Measurements from ENCODE around the gene PIEZO1. TPM values are rescaled to one million over a fixed set of nuclear protein-coding genes. Genes with fewer than 3 reads are reported as not detected.

Gene PIEZO1
- total RNA-seq, 1 donor from 2014 or later, result 17.8 TPM

- H3K27ac Mint-ChIP-seq (ENCODE audit: unreplicated experiment), result no peak overlapping the region
- H3K27me3 Mint-ChIP-seq (ENCODE audit: low read depth), result no peaks in the 10 kb centered on the region
- no peaks in the 10 kb centered on the region for H3K4me1 Mint-ChIP-seq
- H3K4me3 Mint-ChIP-seq, result no peak overlapping the region
- DNase-seq (ENCODE audit: low read depth, low spot score), result no peak
- H3K36me3 Mint-ChIP-seq (ENCODE audit: low read depth), result no peaks in the 10 kb centered on the region
- no peak for TF ChIP-seq CTCF (conservative IDR thresholded peaks at IDR 0.05)
- no peaks in the 10 kb centered on the region for H3K9me3 Mint-ChIP-seq
Measured at GRCh38 chr16:88830783-88831182, 45.8 kb upstream of the PIEZO1 start.

- DNase-seq (ENCODE audit: low read depth, low spot score), result no peak
- Mint-ChIP-seq H3K27me3 (ENCODE audit: low read depth) (no peaks in the 10 kb centered on the region), H3K4me1 (no peaks in the 10 kb centered on the region), H3K36me3 (ENCODE audit: low read depth) (no peaks in the 10 kb centered on the region), H3K4me3 (no peak overlapping the region), H3K9me3 (no peaks in the 10 kb centered on the region), H3K27ac (ENCODE audit: unreplicated experiment) (no peak overlapping the region)
- TF ChIP-seq CTCF (conservative IDR thresholded peaks at IDR 0.05), result no peak
Measured at GRCh38 chr16:88830258-88830657, 45.2 kb upstream of the PIEZO1 start.

GRCh38 chr16:88828711-88829110 lies 43.7 kb upstream of the PIEZO1 start:
- no peaks in the 10 kb centered on the region for H3K27me3 Mint-ChIP-seq (ENCODE audit: low read depth)
- TF ChIP-seq CTCF (conservative IDR thresholded peaks at IDR 0.05), result no peak
- no peak overlapping the region for H3K4me3 Mint-ChIP-seq
- H3K27ac Mint-ChIP-seq (ENCODE audit: unreplicated experiment), result no peak overlapping the region
- H3K9me3 Mint-ChIP-seq, result no peaks in the 10 kb centered on the region
- H3K36me3 Mint-ChIP-seq (ENCODE audit: low read depth), result no peaks in the 10 kb centered on the region
- DNase-seq (ENCODE audit: low read depth, low spot score), result no peak
- H3K4me1 Mint-ChIP-seq, result no peaks in the 10 kb centered on the region

GRCh38 chr16:88827727-88828126 lies 42.7 kb upstream of the PIEZO1 start:
- Mint-ChIP-seq H3K36me3 (ENCODE audit: low read depth) (no peaks in the 10 kb centered on the region), H3K27me3 (ENCODE audit: low read depth) (no peaks in the 10 kb centered on the region), H3K9me3 (no peaks in the 10 kb centered on the region), H3K27ac (ENCODE audit: unreplicated experiment) (no peak overlapping the region), H3K4me1 (no peaks in the 10 kb centered on the region), H3K4me3 (no peak overlapping the region)
- TF ChIP-seq CTCF (conservative IDR thresholded peaks at IDR 0.05), result no peak
- no peak for DNase-seq (ENCODE audit: low read depth, low spot score)

- H3K27ac Mint-ChIP-seq (ENCODE audit: unreplicated experiment), result no peak overlapping the region
- no peak overlapping the region for H3K4me3 Mint-ChIP-seq
- no peaks in the 10 kb centered on the region for H3K36me3 Mint-ChIP-seq (ENCODE audit: low read depth)
- TF ChIP-seq CTCF (conservative IDR thresholded peaks at IDR 0.05), result no peak
- H3K9me3 Mint-ChIP-seq, result no peaks in the 10 kb centered on the region
- no peaks in the 10 kb centered on the region for H3K4me1 Mint-ChIP-seq
- no peak for DNase-seq (ENCODE audit: low read depth, low spot score)
- no peaks in the 10 kb centered on the region for H3K27me3 Mint-ChIP-seq (ENCODE audit: low read depth)
Measured at GRCh38 chr16:88826070-88826840, 41.2 kb upstream of the PIEZO1 start.

All from neural crest cell (in vitro differentiated cells).